ENCODE results near the gene CNTNAP2. TPM values are rescaled to one million over a fixed set of nuclear protein-coding genes. Genes with fewer than 3 reads are reported as not detected.

The CNTNAP2 gene
- total RNA-seq, 1 donor from 2014 or later, result 0.49 TPM

DNA sequence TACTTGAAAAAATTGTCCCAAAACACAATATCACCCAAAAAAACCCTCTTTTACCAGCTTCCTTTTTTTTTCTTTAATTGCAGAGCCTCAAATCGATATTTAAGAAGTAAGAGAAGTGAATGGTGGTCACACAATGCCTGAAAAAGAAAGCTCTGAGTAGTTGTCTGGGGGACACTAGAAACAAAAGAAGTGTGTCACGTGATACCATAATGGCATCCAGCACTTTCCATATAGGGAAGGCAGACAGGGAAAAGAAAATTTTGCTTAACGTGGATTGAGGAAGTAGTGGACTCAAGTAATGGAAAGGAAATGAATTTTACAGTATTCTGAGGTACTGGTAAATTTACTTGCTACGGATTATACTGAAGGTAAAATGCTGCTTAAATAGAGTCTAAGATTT lies 1708.1 kb downstream of the CNTNAP2 start:
- intact Hi-C loops (cut with DNase I), result no loop called here
- no peak for ATAC-seq
- no peak for DNase-seq (ENCODE audit: low spot score)

DNA sequence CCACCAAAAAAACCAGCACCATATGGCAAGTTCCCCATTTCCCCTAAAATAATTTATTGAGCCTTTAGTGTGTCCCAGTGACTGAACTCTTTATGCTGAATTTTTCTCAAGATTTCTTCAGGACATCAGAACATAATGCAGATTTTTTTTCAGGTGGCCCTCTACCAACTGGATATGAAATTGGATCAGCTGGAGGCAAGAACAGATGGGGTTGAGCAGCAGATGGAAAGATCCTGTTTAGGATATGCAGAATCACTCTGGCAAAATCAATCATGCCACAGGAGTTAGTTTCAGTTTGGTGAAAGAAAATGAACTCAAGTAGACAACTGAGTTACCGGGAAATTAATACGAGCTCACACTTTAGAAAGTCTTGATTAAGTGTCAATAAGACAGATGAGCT lies 1712.4 kb downstream of the CNTNAP2 start:
- DNase-seq (ENCODE audit: low spot score) (no peak), ATAC-seq (no peak)
- intact Hi-C loops (cut with DNase I), result loop anchor here (2.0 kb wide), 1 partner anchor 46 kb away; no protein-coding TSS in a partner anchor

DNA sequence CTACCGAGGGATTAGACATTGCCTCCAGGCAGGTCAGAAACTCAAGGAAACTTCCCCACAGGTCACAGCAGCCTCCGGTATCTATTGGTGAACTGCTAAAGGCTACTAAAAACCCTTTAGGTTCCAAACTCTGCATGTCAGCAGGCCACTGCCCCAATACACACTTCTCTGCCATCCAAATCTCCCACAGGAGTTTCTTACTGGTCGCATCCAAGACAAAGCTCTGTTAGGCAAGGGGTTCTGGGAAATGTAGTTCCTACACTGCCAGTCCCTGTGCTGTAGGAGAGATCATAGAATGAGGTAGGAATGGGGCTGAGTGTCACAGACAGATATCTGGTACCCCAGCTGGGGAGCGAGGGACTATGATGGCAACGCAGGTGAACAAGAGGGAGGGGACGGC lies 1717.0 kb downstream of the CNTNAP2 start:
- intact Hi-C loops (cut with DNase I), result no loop called here
- ATAC-seq (no peak), DNase-seq (ENCODE audit: low spot score) (no peak)

DNA sequence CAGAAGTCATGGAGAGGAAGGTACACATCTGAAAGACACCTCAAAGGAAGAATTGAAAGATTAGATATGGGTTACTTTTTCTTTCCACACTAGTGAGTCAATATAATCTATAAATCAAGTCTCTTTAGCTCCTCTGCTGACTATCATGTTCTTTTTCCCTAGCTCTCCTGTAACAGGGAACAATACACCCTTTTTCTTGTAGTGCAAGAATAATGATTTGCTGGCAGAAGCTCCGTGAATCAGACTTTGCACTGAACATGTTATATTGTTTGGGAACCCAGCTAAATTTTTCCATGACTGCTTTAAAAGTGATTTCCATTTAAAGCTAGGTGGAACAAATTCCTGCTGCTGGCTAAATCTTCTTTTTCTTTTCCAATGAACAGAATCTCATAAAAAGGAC lies 1717.4 kb downstream of the CNTNAP2 start:
- DNase-seq (ENCODE audit: low spot score) (no peak), ATAC-seq (no peak)
- intact Hi-C loops (cut with DNase I), result no loop called here

DNA sequence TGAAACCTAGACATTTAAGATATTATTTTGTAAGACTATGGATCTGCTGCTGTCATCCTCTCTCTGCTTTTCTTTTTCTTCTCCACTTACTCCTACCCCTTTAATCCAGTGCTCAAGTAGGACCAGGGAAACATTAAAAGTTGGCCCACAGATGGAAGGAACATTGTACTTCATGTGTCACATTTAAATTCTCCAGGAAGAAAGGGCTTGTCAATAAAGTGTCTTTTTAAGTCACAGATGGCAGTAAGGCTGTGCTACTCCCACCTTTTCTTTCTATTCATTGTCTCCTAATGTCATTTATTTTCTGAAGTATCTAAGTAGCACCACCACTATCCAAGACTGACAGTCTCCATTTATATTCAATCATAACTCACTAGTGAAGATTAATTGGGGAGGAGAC lies 1736.2 kb downstream of the CNTNAP2 start:
- no peak for ATAC-seq
- DNase-seq (ENCODE audit: low spot score), result no peak
- intact Hi-C loops (cut with DNase I), result no loop called here

DNA sequence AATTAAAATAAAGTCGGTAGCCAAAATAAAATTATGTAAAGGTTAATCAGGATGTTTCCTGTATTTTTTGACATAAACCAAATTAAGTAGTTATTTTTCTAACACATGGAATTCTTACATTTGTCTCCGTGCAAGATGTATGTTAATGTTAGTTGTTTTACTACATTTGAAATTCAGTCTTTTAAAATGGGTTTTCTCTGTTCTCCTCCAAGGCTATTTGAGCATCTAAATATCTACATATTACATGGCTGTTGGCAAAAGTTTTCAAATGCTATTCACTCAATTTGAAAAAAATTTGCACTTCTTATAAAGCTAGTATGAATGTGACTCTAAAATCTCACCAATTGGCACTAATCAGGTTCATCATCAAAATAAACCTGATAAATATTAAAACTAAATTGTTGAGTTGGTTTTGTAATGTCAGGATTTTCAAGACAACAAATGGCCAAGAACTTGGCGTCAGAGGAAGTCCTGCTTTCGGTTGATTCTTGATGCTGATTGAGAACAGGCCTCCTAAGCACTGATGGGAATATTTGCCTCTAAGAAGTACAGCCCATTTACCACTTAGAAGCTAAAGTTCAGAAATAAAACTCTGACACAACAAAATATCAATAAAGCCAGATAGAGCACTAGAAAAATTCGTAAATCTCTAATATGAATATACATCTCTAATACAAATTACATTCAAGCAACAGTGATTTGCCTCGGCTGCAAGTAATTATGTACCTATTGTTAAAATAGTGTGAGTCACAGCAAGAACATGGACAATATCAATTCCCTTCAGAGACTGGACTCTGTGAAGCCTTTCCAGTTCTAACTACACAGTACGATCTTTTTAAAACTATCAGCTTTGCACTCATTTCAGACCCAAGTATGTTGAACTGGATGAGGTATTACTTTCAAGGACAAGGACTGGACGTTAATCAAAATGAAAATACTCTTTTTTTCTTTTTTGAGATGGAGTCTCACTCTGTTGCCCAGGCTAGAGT lies 1740.8 kb downstream of the CNTNAP2 start:
- intact Hi-C loops (cut with DNase I), result no loop called here
- DNase-seq (ENCODE audit: low spot score) (no peak), ATAC-seq (no peak)

DNA sequence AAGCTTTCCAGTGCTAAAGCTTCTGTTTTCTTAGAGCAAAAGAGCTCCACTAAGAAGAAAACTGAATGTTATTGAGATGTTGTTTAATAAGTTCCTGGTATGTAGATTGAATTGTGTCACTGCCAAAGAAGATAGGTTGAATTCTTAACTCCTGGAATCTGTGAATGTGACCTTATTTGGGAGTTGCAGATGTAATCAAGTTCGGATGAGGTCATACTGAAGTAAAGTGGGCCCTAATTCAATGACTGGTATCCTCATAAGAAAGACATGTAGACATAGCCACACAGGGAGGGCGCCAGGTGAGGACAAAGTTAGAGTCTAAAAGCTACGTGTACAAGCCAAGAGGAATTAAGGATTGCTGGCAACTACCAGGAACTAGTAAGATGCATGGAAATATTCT lies 1741.8 kb downstream of the CNTNAP2 start:
- intact Hi-C loops (cut with DNase I), result no loop called here
- DNase-seq (ENCODE audit: low spot score), result no peak
- no peak for ATAC-seq

DNA sequence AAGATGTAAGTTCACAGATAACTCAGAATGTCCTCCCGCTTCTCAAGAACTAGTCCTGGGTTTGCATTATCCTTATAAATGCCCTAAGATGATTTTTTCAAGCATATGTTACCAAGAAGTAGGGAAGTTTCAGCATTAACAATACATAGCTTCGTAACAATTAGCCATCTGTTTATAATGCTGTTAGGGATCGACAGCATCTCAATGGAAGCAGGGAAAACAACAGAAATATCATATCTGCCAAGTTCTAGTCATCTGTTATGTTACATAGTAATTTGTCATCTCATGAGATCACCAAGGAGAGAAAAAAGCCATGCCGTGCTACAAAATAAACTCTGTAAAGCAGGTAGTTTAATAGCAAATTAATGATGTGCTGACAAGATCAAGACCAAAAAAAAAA lies 1742.4 kb downstream of the CNTNAP2 start:
- no peak for ATAC-seq
- DNase-seq (ENCODE audit: low spot score), result no peak
- intact Hi-C loops (cut with DNase I), result no loop called here

DNA sequence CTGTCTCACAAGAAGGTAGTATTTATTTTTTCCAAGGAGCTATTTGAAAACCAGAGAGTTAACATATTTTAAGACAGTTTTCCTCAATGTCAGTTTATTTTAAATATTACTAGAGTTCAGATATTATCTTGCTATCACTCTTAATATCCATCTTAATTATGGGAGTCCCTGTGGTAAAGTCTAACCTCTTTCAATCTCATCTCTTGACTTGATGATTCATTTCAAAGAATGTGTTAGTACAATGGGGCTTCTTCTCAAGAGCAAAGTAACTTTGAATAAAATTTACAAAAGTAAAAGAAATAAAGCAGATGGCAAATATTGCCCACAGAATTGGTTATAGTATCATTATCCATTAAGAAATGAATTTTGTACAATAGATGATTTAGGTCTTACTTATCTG lies 1742.9 kb downstream of the CNTNAP2 start:
- intact Hi-C loops (cut with DNase I), result no loop called here
- DNase-seq (ENCODE audit: low spot score) (no peak), ATAC-seq (no peak)

DNA sequence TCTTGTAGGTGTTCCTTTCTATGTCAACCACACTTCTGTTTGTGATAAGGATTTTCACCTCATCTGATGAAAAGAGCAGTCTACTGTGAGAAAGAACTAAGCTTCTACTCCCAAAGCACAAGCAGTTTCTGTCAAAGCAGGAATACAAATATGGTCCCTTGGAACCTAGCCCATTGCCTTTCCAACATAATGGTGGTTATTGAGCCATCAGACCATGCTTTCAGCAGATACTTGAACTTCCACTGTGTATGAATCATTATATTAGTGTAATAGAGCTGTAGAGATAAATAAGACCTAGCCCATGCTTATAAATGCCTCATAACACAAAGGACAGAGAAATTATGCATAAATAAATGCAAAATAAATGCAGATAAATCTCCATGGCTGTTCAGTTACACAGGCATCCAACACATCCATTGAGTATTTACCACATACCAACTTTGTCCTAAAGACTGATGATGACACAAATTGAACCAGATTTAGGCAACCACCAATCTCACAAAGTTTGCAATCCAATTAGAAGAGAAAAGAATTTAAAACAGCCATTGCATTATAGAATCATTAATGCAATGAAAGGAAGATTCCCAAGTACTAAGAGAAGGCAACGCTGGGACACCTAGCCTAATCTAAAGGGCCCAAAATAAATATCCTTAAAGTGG lies 1744.6 kb downstream of the CNTNAP2 start:
- no peak for ATAC-seq
- DNase-seq (ENCODE audit: low spot score), result no peak
- intact Hi-C loops (cut with DNase I), result no loop called here

DNA sequence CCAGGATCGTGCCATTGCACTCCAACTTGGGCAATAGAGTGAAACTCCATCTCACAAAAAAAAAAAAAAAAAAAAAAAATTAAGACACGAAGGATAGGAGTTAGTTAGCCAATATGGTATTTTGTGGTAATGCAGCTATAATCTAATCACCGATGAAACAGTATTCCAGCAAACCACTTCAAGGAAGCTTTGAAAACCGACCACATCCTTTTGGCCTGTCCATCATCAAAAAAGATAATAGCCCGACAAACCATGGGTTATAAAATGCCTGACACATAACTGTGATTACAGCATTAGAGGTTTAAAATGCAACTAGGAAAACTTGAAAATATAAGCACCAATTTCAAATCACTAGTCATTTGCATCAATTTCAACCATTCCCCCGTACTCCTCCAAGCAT lies 1745.3 kb downstream of the CNTNAP2 start:
- no peak for DNase-seq (ENCODE audit: low spot score)
- intact Hi-C loops (cut with DNase I), result no loop called here
- ATAC-seq, result no peak

DNA sequence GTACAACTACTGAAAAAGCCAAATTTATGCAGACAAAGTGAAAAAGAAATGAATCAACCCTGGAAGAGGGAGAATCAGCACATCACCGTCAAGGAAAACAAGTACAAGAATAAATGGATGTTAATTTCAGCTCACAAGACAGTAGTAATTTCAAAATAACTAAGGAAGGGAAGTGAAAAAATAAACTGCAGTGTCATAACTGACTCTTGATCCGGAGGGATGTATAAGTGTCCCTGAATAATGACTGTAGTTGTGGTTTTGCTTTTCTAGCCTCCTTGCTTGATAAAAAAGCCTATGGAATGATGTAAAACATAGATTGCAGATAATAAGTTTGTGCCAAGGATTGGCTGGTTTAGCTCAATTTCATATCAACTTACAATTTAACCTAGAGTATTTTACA lies 1752.9 kb downstream of the CNTNAP2 start:
- intact Hi-C loops (cut with DNase I), result no loop called here
- no peak for DNase-seq (ENCODE audit: low spot score)
- ATAC-seq, result no peak

DNA sequence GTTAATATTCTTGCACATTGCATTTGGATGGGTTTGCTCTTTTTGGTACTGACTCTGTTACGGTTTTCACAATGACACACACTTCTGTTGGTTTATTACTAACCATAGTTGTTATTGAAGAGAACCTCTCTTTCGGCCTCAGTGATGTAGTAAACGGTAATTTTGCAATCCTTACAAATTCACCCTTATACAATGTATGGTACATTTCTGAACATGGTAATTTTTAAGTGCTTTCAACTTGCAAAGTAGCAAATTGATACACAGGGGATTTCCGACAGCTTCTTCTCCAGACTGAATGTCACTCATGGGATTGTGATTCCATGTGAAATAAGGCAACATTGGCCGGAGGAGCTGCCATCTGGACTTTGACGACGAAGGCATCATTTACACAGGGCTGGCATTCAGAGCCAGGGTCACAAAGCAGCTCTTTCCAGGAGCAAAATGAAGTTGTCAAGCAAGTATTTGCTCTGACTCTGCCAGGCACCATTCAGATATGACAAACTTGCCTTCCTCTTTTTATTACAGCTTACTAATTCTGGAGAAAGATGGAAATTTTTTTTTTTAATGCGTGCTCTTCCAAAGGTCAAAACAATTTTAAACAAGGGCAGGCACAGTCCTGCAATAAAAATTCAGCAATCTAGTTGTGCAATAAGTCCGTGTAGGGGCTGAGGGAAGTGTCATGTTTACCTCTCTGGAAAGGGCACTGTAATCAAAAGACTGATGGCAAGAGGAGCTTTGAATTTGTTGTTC lies 1762.5 kb downstream of the CNTNAP2 start:
- DNase-seq (ENCODE audit: low spot score) (no peak), ATAC-seq (no peak)
- intact Hi-C loops (cut with DNase I), result no loop called here

DNA sequence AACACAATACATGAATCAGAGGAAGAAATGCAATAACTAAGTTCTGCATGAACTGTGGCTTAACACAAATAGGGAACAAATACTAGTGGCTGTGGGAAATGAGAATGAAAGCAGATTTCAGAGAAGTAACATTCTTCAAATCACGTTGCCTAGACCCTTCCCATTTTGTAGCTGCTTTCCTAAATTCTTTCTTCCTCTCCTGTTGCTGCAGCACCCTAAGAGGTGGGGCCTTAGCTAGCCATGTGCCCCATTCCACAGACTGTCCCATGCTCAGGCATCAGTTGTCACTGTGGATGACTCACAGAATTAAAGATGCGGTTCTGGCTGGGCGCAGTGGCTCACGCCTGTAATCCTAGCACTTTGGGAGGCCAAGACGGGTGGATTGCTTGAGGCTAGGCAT lies 1769.3 kb downstream of the CNTNAP2 start:
- ATAC-seq (no peak), DNase-seq (ENCODE audit: low spot score) (no peak)
- intact Hi-C loops (cut with DNase I), result no loop called here

DNA sequence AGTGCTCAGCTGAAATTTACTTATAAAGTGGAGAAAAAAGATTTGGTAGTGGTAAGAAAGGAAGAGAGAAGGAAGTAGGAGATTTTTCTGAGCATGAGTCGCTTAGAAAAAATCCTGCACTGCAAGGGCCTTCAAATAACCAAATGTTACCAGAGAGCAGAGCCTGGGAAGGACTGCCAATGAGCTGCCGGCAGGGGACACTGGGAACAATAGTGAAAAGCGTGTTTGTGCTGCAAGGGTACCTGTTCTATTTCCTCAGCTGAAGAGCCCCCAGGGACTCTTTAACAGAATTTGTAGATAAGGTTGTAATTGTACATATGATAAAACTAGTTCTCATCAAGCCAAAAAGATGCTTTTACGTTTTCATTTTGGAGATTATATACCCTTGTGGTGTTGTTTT lies 1777.7 kb downstream of the CNTNAP2 start:
- DNase-seq (ENCODE audit: low spot score) (no peak), ATAC-seq (no peak)
- intact Hi-C loops (cut with DNase I), result no loop called here

DNA sequence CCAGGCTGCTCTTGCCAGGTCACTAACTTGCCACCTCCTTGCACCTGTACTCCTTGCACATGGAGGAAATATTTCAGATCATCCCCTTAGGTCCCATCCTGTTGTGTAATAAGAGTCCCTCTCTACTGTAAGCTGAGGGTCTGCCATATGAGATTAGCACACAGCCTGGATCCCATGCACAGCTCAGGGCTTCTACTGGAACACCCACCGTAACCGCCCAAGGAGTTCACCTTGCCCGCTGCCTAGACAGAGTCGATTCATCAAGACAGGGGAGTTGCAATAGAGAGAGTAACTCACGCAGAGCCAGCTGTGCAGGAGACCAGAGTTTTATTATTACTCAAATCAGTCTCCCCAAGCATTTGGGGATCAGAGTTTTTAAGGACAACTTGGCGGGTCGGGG lies 1779.5 kb downstream of the CNTNAP2 start:
- ATAC-seq (no peak), DNase-seq (ENCODE audit: low spot score) (no peak)
- intact Hi-C loops (cut with DNase I), result no loop called here

DNA sequence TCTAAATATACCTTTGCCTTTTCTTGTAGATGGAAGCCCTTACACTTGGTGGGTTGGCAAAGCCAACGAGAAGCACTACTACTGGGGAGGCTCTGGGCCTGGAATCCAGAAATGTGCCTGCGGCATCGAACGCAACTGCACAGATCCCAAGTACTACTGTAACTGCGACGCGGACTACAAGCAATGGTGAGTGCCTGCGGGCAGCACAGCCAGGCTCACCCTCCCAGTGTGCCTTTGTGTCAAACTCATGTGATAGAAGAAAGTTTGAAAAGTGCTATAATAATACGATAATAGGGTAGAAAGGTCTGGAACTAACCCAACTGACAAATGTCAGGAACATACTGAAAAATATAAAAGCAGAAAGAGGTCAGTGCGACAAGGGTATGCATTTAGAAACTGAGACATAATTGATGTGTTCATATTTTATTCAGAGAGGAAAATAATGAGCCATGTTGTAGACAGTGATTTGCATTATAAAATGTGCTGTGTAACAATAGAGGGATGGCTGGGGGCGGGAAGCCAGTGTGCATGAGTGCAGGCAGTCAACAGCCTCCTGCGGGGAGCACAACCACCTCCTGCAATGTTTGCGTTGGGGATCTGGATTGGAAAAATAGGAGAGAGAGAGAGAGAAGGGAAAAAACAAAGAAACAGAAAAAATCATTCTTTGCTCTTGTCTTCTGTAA lies 1787.1 kb downstream of the CNTNAP2 start:
- no peak for DNase-seq (ENCODE audit: low spot score)
- intact Hi-C loops (cut with DNase I), result no loop called here
- ATAC-seq, result no peak

DNA sequence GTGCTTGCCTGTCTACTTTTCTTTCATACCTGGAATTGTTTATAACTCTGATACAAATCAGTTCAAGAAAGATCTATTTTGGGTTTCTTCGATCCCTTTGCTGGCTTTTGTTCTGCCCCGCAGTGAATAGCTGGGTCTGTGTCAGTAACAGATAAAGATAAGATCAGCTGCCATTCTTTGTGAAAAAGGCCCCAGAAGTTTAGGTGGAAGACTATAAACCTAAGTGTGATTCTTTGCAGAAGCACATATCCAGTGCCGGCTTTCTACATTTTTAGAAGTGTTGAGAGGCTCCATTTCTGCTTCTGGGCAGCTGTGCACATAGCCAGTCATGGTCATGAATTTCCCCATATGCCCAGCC lies 1787.6 kb downstream of the CNTNAP2 start:
- no peak for ATAC-seq
- intact Hi-C loops (cut with DNase I), result no loop called here
- no peak for DNase-seq (ENCODE audit: low spot score)

DNA sequence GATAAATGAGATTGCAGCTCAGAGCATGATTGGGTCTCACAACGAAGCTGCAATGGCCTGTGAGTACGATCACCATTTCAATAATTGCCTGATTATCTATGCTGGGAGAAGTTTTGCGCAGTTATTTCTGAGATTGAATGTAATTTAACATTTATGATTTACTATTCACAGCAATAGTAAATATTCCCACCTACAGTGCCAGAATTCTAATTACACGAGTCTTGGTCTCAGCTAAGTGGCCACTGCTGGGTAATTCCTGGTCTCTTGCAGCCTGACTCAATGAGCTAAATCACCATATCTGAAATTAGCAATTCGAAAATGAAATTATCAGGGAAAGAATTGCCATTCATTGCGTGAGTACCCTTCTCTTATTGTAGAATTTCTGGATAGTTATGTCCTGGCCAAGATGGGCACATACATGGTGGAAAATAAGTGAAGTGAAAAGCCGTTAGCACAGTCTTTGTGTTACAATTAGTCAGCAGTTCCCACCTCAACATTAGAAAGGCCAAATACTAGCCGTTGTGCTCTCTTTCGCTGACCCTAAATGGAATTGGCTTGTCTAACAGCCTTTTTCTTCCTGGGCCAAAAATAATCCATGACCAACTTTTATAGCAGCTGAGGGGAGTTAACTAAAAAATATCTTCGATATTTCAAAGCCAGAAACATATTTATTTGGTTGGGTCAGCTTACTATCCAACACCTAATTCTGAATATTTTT lies 1793.0 kb downstream of the CNTNAP2 start:
- ATAC-seq (peak; percentile 46), DNase-seq (ENCODE audit: low spot score) (no peak)
- intact Hi-C loops (cut with DNase I), result no loop called here

Data from sciatic nerve (tissue), 2 donors.